Fibroblast of the aortic adventitia (primary cell): Measurements from ENCODE around the gene TH. TPM values are rescaled to one million over a fixed set of nuclear protein-coding genes. Genes with fewer than 3 reads are reported as not detected.

Experiments used
- DNase-seq: peaks from one replicate; pipeline ENCODE4 v3.0.0-alpha.2; 2010; ENCODE audit warnings: low read depth
- H3K4me3 ChIP-seq: 2 replicates; pipeline ENCODE4 v1.5.1; 2011; ENCODE audit warnings: low read depth, mild to moderate bottlenecking, control low read depth, low read length, moderate library complexity
- total RNA-seq: library from RNA; depleted of rRNA; stranded (reverse); fragments of >200 nt; gene quantifications from 2 replicates; pipeline ENCODE4 v1.2.3, GENCODE V29; 2012; ENCODE audit warnings: low replicate concordance
- TF ChIP-seq, protein P1 (sequence below): IDR thresholded peaks from 2 replicates; pipeline ENCODE4 v1.5.1; 2011; ENCODE audit warnings: mild to moderate bottlenecking, low read length, control low read depth, inconsistent platforms; ENCODE audit not compliant: insufficient read depth

TH gene
- total RNA-seq, 1 donor: not detected

DNA sequence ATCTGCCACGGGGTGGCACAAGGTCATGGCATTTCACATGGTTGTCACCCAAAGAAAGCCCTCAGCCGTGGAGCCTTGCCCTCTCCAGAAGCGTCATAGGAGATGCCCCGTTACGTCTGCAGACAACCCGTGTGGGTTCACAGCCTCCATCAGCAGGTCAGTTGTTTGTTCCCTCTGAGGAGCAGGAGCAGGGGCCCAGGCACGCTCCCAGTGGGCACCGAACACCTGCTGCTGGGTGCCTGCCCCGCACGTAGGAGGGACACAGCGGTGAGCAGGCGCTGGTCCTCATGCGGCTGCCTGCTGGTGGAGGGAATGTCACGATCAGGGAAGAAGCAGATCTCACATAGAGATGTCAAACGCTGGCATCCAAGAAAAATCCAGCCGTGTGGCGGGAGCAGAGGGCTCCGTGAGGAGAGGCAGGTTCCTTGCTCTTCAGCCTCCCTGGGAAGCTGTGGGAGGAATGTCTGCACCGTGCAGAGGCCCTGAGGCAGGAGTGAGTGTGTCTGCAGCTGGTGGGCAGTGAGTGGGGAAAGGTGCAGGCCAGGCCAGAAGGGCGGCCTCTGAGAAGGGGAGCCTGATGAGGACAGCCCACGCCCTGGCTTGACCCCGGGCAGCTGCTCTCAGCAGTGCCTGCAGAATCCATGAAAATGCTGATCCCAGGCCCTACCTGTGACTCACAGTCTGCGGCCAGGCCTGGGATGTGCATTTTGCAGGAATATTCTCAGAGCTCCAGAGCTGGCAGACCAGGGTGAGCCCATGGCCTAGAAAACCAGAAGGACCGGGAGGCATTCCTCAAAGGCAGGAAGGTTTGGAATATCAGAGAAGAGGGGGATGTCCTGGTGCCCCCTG, 36.4 kb upstream of the TH start:
- TF ChIP-seq, protein P1, sequence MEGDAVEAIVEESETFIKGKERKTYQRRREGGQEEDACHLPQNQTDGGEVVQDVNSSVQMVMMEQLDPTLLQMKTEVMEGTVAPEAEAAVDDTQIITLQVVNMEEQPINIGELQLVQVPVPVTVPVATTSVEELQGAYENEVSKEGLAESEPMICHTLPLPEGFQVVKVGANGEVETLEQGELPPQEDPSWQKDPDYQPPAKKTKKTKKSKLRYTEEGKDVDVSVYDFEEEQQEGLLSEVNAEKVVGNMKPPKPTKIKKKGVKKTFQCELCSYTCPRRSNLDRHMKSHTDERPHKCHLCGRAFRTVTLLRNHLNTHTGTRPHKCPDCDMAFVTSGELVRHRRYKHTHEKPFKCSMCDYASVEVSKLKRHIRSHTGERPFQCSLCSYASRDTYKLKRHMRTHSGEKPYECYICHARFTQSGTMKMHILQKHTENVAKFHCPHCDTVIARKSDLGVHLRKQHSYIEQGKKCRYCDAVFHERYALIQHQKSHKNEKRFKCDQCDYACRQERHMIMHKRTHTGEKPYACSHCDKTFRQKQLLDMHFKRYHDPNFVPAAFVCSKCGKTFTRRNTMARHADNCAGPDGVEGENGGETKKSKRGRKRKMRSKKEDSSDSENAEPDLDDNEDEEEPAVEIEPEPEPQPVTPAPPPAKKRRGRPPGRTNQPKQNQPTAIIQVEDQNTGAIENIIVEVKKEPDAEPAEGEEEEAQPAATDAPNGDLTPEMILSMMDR: no peak
- no peak overlapping the region for H3K4me3 ChIP-seq
- DNase-seq: no peak

DNA sequence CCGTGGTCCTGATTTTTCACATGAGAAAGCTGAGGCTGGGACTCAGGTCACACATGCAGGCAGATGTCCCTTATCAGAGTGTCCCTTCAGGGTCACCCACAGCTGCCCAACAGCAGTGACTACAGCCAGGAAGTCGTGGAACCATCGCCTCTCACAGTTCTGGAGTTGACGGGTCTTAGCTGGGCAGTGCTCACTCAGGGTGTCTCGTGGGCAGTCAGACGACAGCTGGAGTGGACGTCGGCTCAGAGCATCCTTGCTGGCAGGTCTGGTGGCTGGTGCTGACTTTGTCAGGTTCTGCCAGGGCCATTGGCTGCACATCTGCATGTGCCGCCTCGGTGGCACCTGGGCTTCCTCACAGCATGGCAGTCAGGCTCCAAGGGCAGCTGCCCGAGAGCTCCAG, 35.6 kb upstream of the TH start:
- H3K4me3 ChIP-seq: no peak overlapping the region
- TF ChIP-seq, protein P1: no peak
- DNase-seq: no peak

DNA sequence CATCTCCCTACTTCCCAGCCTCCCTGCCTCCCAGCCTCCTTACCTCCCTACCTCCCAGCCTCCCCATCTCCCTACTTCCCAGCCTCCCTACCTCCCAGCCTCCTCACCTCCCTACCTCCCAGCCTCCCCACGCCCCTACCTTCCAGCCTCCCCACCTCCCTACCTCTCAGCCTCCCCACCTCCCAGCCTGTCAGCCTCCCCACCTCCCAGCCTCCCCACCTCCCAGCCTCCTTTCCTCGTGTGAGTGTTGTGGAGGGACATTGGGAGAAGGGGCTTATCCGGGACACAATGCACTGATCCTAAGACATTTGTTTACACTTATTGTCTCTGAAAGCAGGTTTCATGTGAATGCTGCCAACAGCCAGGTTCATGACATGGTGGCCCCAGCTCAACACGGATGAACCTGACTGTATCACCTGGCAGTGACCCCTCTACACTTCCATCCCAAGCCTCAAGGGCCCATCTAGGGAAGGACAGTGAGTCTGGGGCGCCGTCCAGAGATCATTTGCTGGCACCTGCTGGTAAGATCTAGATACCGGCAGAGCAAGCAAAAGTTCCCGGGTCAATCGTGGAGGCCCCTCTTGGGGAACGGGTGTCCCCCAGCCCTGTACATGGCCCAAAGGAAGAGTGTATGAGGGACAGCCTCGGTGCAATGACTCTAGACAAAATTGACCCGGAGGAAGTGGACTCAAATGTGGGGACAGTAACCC, 34.5 kb upstream of the TH start:
- TF ChIP-seq, protein P1: no peak
- no peak for DNase-seq
- no peak overlapping the region for H3K4me3 ChIP-seq

DNA sequence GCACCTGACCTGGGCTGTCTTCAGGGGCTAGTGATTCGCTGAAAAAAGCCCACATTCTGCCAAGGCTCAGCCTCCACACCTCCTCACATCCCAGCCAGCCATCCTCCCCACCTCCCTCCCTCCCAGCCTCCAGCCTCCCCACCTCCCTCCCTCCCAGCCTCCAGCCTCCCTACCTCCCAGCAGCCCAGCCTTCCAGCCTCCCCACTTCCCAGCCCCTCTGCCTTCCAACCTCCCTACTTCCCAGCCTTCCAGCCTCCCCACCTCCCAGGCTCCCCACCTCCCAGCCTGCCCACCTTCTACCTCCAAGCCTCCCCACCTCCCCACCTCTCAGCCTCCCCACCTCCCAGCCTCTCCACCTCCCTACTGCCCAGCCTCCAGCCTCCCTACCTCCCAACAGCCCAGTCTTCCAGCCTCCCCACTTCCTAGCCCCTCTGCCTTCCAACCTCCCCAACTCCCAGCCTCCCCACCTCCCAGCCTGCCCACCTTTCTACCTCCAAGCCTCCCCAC, 33.7 kb upstream of the TH start:
- no peak for DNase-seq
- H3K4me3 ChIP-seq: no peak overlapping the region
- TF ChIP-seq, protein P1: no peak

DNA sequence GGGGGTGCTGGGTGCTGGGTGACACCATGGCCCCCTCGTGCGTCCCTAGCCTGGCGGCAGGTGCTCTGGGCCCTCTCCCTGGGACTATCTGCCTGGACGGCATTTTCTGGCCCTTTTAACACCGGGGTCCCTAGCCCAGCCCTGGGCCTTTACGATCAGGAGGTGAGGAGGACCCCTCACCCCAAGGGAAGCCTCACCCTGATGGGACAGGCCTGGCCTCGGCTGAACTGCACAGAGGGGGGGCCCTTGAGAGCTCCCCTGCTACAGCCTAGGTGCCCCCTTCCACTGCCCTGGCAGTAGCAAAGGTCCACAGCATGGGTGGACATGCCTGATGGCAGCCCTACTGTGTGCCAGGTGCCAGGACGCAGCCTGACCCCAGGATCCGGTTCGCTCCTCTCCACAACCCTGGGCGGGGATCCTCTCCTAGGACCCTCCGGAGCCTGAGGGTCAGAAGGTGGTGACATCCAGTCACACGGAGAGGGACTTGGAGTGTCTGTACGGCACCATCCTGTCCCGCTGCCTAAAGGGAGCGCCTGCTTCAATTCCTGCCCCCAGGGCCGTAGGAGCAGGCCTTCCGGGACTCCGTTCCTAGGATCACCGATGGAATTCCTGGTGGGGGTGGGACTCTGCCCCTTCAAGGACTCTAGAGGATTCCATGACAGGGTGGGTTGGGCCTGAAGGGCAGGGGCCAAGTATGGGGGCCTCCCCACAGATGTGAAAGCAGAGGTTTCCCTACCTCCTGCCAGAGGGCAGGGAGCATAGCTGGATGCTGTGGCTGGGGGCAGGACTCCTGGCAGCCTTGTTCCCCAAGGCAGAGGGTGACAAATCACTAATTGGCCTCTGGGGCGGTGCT, 33.0 kb upstream of the TH start:
- H3K4me3 ChIP-seq: no peak overlapping the region
- DNase-seq: no peak
- TF ChIP-seq, protein P1: no peak

DNA sequence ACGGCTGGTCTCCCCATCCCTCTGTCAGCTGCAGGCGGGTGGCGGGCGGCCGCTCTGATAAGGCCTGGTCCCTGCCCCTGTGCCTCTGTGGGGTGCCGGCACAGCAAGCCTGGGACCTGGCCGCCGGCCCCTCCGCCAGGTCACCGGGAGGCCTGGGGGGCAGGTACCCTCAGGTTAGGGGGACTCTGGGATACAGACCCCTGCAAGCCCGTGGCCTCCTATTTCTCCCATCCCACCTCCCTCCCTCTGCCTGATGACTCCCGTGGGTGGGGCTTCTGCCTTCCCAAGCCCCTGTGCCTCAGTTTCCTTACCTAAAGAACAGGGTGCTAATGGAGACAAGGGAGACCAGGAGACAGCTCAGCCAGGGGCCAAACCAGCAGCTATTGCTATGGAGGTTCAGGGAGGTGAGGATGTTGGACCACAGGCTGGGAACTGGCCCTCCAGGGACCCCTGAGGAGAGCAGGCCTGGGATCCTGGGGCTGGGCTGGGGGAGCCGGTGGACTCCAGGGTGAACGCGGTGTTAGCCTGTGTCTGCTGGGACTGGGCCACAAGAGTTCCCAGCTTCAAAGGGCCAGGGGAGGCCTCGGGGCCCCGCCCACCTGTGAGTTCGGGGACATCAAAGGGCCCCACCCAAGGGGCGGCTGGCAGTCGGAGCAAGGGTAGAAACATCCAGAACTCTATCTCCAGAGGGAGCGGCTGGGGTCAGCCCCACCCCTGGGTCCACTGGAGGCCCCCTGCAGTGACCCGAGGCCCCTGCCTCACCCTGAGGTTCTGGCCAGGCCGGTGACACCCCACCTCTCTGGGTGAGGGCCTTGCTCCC, 32.0 kb upstream of the TH start:
- DNase-seq: no peak
- no peak overlapping the region for H3K4me3 ChIP-seq
- TF ChIP-seq, protein P1: no peak
